ENCODE results near the gene SAMD10. TPM values are rescaled to one million over a fixed set of nuclear protein-coding genes. Genes with fewer than 3 reads are reported as not detected.

Gene SAMD10
- polyA plus RNA-seq, 4 donors: 7.2 to 10.2 (median 8.3) TPM

GRCh38 chr20:63926298-63926697, 53.1 kb downstream of the SAMD10 start:
- DNase-seq (ENCODE audit: low read depth in 4 of 4, low spot score in 3 of 4): no peak

DNA sequence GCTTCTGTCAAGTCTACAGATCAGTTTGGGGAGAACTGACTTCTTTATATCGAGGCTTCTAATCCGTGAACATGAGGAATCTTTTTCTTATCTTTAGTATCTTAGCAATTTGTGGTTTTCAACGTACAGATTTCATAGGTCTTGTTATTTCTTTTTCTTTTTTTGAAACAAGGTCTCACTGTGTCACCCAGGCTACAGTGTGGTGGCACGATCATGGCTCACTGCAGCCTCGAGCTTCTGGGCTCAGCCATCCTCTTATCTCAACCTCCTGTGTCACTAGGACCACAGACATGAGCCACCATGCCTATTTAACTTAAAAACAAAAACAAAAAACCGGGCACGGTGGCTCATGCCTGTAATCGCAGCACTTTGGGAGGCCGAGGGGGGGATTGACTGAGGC, 55.2 kb downstream of the SAMD10 start:
- DNase-seq (ENCODE audit: low read depth in 4 of 4, low spot score in 3 of 4): no peak

Other genes with a start within 250 kb of the SAMD10 start
- 10 to 100 TPM in 1 of 4 donors, 1 to 10 TPM in 3; 4.6 to 13.6 (median 7.3) TPM for gene LIME1, start 243.0 kb downstream of the SAMD10 start, polyA plus RNA-seq (ENCODE audit: insufficient read length in 4 of 4)
- 100 to 1,000 TPM in 1 of 4 donors, 10 to 100 TPM in 3; 75.7 to 142 (median 80.1) TPM for gene SLC2A4RG, start 239.9 kb downstream of the SAMD10 start, polyA plus RNA-seq (ENCODE audit: insufficient read length in 4 of 4)
- 10 to 100 TPM; 16.7 to 20.1 (median 18.0) TPM for gene ZBTB46, start 148.4 kb downstream of the SAMD10 start, polyA plus RNA-seq (ENCODE audit: insufficient read length in 4 of 4)
- not detected for gene ABHD16B, start 118.1 kb downstream of the SAMD10 start, polyA plus RNA-seq (ENCODE audit: insufficient read length in 4 of 4)
- 10 to 100 TPM; 84.8 to 91.5 (median 87.1) TPM for gene TPD52L2, start 114.4 kb downstream of the SAMD10 start, polyA plus RNA-seq (ENCODE audit: insufficient read length in 4 of 4)
- gene DNAJC5, start 84.5 kb downstream of the SAMD10 start, polyA plus RNA-seq (ENCODE audit: insufficient read length in 4 of 4): 10 to 100 TPM; 28.3 to 34.5 (median 31.1) TPM
- gene UCKL1, start 23.2 kb downstream of the SAMD10 start, polyA plus RNA-seq (ENCODE audit: insufficient read length in 4 of 4): 10 to 100 TPM; 37.8 to 53.6 (median 45.0) TPM
- 10 to 100 TPM; 24.9 to 31.9 (median 26.1) TPM for gene ZNF512B, start 9.7 kb downstream of the SAMD10 start, polyA plus RNA-seq (ENCODE audit: insufficient read length in 4 of 4)
- gene PRPF6, start 1.5 kb upstream of the SAMD10 start, polyA plus RNA-seq (ENCODE audit: insufficient read length in 4 of 4): 10 to 100 TPM; 81.8 to 92.3 (median 84.5) TPM
- 1 to 10 TPM in 1 of 4 donors, under 1 TPM in 3; 0.62 to 1.1 (median 0.75) TPM for gene C20orf204, start 56.5 kb upstream of the SAMD10 start, polyA plus RNA-seq (ENCODE audit: insufficient read length in 4 of 4)
- 10 to 100 TPM in 3 of 4 donors, 1 to 10 TPM in 1; 9.3 to 19.7 (median 10.9) TPM for gene SOX18, start 70.0 kb upstream of the SAMD10 start, polyA plus RNA-seq (ENCODE audit: insufficient read length in 4 of 4)
- gene TCEA2, start 83.6 kb upstream of the SAMD10 start, polyA plus RNA-seq (ENCODE audit: insufficient read length in 4 of 4): 10 to 100 TPM; 77.9 to 99.7 (median 81.5) TPM
- gene RGS19, start 99.9 kb upstream of the SAMD10 start, polyA plus RNA-seq (ENCODE audit: insufficient read length in 4 of 4): 1 to 10 TPM; 5.0 to 7.9 (median 5.6) TPM
- gene OPRL1, start 100.4 kb upstream of the SAMD10 start, polyA plus RNA-seq (ENCODE audit: insufficient read length in 4 of 4): 1 to 10 TPM in 3 of 4 donors, under 1 TPM in 1; 0.80 to 1.3 (median 1.2) TPM
- gene LKAAEAR1, start 104.8 kb upstream of the SAMD10 start, polyA plus RNA-seq (ENCODE audit: insufficient read length in 4 of 4): under 1 TPM in 1 of 4 donors, not detected in 3; 0.22 TPM
- gene NPBWR2, start 127.9 kb upstream of the SAMD10 start, polyA plus RNA-seq (ENCODE audit: insufficient read length in 4 of 4): not detected
- under 1 TPM; 0.38 to 0.79 (median 0.63) TPM for gene MYT1, start 184.8 kb upstream of the SAMD10 start, polyA plus RNA-seq (ENCODE audit: insufficient read length in 4 of 4)